ENCODE measurements around the gene GEMIN7. TPM values are rescaled to one million over a fixed set of nuclear protein-coding genes. Genes with fewer than 3 reads are reported as not detected.

Gene GEMIN7
- polyA plus RNA-seq, 2 of the 4 experiments (the other 2 are of a cell fraction), result 42.2 to 86.0 TPM

DNA sequence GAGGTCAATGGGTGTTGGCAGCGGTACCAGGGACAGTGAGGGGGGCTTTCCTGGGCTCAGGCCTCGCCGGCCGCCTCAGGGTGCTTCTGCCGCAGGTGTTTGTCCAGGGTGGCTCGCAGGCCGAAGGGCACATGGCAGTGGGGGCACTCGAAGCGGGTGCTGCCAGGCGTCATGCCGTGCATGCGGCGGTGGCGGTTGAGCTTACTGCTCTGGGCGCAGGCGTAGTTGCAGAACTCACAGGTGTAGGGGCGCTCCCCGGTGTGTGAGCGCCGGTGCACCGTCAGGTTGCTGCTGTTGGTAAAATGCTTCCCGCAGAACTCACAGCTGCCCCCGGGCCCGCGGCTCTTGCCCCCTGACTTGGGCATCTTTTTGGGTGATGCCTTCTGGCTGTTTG, 7.5 kb upstream of the GEMIN7 start:
- peaks cover 8% of the 10 kb centered on the region for H3K4me1 ChIP-seq
- DNase-seq (ENCODE audit: low read depth in 1 of 2, low spot score in 1 of 2) (no peak), ATAC-seq (no peak), FAIRE-seq (no peak)
- no peak overlapping the region for H3K4me3 ChIP-seq
- TF ChIP-seq ZFP36 (IDR thresholded peaks at IDR 0.05; ENCODE audit: borderline replicate concordance, partially characterized antibody) (no peak), EHMT2 (IDR thresholded peaks at IDR 0.05; ENCODE audit: low read depth) (no peak), TFCP2L1 (CRISPR knock-in tag; IDR thresholded peaks at IDR 0.05) (no peak), SMC3 (IDR thresholded peaks at IDR 0.05) (no peak), RNF2 (IDR thresholded peaks at IDR 0.05; ENCODE audit: borderline replicate concordance, low read depth) (no peak), CEBPB (IDR thresholded peaks at IDR 0.05) (no peak), EP300 (IDR thresholded peaks at IDR 0.05) (no peak), ZNF302 (CRISPR knock-in tag; IDR thresholded peaks at IDR 0.05) (no peak), MYC (IDR thresholded peaks at IDR 0.05; ENCODE audit: borderline replicate concordance, low read length) (no peak), RAD21 (conservative IDR thresholded peaks at IDR 0.05 in 1 of 2, IDR thresholded peaks at IDR 0.05 in 1 of 2) (no peak), HES2 (IDR thresholded peaks at IDR 0.05) (no peak), FOSB (CRISPR knock-in tag; IDR thresholded peaks at IDR 0.05) (no peak), RARB (CRISPR knock-in tag; IDR thresholded peaks at IDR 0.05) (no peak)
- TF ChIP-seq, protein P1, sequence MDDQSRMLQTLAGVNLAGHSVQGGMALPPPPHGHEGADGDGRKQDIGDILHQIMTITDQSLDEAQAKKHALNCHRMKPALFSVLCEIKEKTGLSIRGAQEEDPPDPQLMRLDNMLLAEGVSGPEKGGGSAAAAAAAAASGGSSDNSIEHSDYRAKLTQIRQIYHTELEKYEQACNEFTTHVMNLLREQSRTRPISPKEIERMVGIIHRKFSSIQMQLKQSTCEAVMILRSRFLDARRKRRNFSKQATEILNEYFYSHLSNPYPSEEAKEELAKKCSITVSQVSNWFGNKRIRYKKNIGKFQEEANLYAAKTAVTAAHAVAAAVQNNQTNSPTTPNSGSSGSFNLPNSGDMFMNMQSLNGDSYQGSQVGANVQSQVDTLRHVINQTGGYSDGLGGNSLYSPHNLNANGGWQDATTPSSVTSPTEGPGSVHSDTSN (IDR thresholded peaks at IDR 0.05), result no peak
- TF ChIP-seq, protein P2, sequence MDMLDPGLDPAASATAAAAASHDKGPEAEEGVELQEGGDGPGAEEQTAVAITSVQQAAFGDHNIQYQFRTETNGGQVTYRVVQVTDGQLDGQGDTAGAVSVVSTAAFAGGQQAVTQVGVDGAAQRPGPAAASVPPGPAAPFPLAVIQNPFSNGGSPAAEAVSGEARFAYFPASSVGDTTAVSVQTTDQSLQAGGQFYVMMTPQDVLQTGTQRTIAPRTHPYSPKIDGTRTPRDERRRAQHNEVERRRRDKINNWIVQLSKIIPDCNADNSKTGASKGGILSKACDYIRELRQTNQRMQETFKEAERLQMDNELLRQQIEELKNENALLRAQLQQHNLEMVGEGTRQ (IDR thresholded peaks at IDR 0.05), result no peak
- TF ChIP-seq, protein P3, sequence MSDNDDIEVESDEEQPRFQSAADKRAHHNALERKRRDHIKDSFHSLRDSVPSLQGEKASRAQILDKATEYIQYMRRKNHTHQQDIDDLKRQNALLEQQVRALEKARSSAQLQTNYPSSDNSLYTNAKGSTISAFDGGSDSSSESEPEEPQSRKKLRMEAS (IDR thresholded peaks at IDR 0.05), result no peak
- ChIA-PET POLR2A (no interaction called here), CTCF (interaction anchor here (1.1 to 2.9 kb wide), 2 partner anchors 10 to 13 kb away, joined by 3 to 42 read pairs; no protein-coding TSS in a partner anchor)
- H3K27ac ChIP-seq, result no peak overlapping the region
- H3K4me2 ChIP-seq, result no peak overlapping the region
- 95% methylated on average over 25 of the region's 25 CpGs for WGBS (ENCODE audit: missing lambda C conversion rate)
- H3K9me3 ChIP-seq, result no peaks in the 10 kb centered on the region

- ChIA-PET POLR2A (interaction anchor here (0.8 kb wide), 1 partner anchor 34 kb away, joined by 4 read pairs; the partner anchor contains the start of gene CLASRP), CTCF (interaction anchor here (0.7 to 2.9 kb wide), 4 partner anchors 10 to 283 kb away, joined by 3 to 42 read pairs (median 3); no protein-coding TSS in a partner anchor)
- 89% methylated on average over 26 of the region's 34 CpGs for WGBS (ENCODE audit: missing lambda C conversion rate)
- no peak for DNase-seq (ENCODE audit: low read depth in 1 of 2, low spot score in 1 of 2)
- ATAC-seq, result no peak
- Histone ChIP-seq H3K4me3 (no peak overlapping the region), H3K4me1 (peaks cover 14% of the 10 kb centered on the region), H3K27ac (no peak overlapping the region), H3K4me2 (no peak overlapping the region), H3K9me3 (no peaks in the 10 kb centered on the region)
- FAIRE-seq, result no peak
- TF ChIP-seq FOSL2 (IDR thresholded peaks at IDR 0.05), result no peak
- no peak for TF ChIP-seq FOSL2 (CRISPR knock-in tag; IDR thresholded peaks at IDR 0.05)
- TF ChIP-seq CBX8 (IDR thresholded peaks at IDR 0.05), result no peak
- TF ChIP-seq RARB (CRISPR knock-in tag; IDR thresholded peaks at IDR 0.05), result no peak
- no peak for TF ChIP-seq EHMT2 (IDR thresholded peaks at IDR 0.05; ENCODE audit: low read depth)
These were observed 6.9 kb upstream of the GEMIN7 start for GRCh38 chr19:45071969-45072790.

DNA sequence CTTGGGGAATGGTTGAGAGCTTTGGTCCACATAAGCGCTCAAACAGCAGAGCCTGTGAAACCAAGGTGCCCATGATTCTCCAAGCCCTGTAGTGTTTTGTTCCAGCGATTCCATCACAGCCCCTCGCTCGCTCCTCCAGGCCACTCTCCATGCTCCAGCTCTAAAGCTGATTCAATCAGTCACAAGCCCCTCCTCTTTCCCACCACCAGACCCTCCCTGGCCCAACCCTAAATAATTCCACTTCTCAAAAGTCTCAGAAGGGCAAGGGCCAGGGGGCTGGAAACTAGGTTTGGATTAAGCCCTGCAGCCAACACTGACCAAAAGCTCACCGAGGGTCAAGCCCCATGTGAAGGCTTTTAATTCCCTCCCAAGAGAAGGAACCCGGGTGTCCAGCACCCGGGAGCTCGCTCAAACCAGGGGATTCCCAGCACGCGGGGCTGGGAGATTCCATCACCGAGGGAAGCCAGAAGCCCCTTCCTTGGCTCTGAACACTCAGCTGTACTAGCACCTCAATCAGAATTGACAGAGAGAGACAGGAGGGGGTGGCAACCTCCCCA, 4.2 kb upstream of the GEMIN7 start:
- no peak for FAIRE-seq
- peak overlapping the region; percentile 84 for H3K4me2 ChIP-seq
- H3K4me1 ChIP-seq, result peaks cover 23% of the 10 kb centered on the region
- ChIA-PET POLR2A (interaction anchor here (2.0 kb wide), 1 partner anchor 17 kb away, joined by 8 read pairs; no protein-coding TSS in a partner anchor), CTCF (interaction anchor here (0.8 to 7.7 kb wide), 6 partner anchors 9 to 172 kb away, joined by 3 to 56 read pairs (median 4); no protein-coding TSS in a partner anchor)
- peak overlapping the region; percentile 77 to 90; a peak in 5 of 6 replicates for H3K27ac ChIP-seq
- no peak; a peak in 1 of 6 replicates for ATAC-seq
- 79% methylated on average over 11 of the region's 11 CpGs for WGBS (ENCODE audit: missing lambda C conversion rate)
- TF ChIP-seq NPAS2 (CRISPR knock-in tag; IDR thresholded peaks at IDR 0.05; ENCODE audit: borderline replicate concordance), result no peak
- no peak for DNase-seq (ENCODE audit: low read depth in 1 of 2, low spot score in 1 of 2)
- H3K4me3 ChIP-seq, result peak overlapping the region; percentile 66
- H3K9me3 ChIP-seq, result no peaks in the 10 kb centered on the region

All from A549 (cell line).